Fibroblast of lung (primary cell): ENCODE data around the gene SIN3B.

Experiments
- EZH2 ChIP-seq: IDR thresholded peaks from 2 replicates; pipeline ENCODE4 v1.5.1; 2012; ENCODE audit warnings: low read length, control low read depth, mild to moderate bottlenecking; ENCODE audit errors: missing control alignments
- TF ChIP-seq, protein P1 (sequence below), 2 donors: IDR thresholded peaks in 1 of 2; conservative IDR thresholded peaks in 1 of 2; 1 replicate in 1 of 2; 2 replicates in 1 of 2; pipeline ENCODE4 v1.5.1; 2011 to 2012; ENCODE audit warnings: low read length in 2 of 2, control low read depth in 1 of 2, inconsistent platforms in 1 of 2, low read depth in 1 of 2, mild to moderate bottlenecking in 1 of 2

DNA sequence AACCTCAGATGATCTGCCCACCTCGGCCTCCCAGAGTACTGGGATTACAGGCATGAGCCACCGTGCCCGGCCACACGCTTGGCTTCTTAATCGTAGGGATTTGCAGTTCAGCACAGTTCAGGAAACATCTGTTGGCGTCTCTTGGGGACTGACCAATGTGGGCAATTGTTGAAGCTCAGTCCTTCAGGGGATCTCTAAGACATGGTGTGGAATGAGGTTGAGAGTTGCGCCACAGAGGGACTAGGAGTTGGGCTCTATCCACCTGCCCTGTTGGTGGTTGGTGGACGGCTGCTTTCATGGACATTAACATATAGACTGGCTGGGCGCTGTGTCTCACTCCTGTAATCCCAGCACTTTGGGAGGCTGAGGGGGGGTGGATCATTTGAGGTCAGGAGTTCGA lies 37.3 kb upstream of the SIN3B start:
- TF ChIP-seq, protein P1, sequence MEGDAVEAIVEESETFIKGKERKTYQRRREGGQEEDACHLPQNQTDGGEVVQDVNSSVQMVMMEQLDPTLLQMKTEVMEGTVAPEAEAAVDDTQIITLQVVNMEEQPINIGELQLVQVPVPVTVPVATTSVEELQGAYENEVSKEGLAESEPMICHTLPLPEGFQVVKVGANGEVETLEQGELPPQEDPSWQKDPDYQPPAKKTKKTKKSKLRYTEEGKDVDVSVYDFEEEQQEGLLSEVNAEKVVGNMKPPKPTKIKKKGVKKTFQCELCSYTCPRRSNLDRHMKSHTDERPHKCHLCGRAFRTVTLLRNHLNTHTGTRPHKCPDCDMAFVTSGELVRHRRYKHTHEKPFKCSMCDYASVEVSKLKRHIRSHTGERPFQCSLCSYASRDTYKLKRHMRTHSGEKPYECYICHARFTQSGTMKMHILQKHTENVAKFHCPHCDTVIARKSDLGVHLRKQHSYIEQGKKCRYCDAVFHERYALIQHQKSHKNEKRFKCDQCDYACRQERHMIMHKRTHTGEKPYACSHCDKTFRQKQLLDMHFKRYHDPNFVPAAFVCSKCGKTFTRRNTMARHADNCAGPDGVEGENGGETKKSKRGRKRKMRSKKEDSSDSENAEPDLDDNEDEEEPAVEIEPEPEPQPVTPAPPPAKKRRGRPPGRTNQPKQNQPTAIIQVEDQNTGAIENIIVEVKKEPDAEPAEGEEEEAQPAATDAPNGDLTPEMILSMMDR (conservative IDR thresholded peaks at IDR 0.05 in 1 of 2, IDR thresholded peaks at IDR 0.05 in 1 of 2; ENCODE audit: low read depth in 1 of 2, low read length in 2 of 2): no peak
- no peak for TF ChIP-seq EZH2
